Karpas-422 (cell line): ENCODE measurements around the gene RASA2. TPM values are rescaled to one million over a fixed set of nuclear protein-coding genes. Genes with fewer than 3 reads are reported as not detected.

Source experiments
- DNase-seq: peaks from one replicate; pipeline ENCODE4 v3.0.0-alpha.2; 2015
- H2AFZ ChIP-seq: fragments of 200-600 bp; sonication (generic); 2 replicates; pipeline ENCODE4 v1.6.1; 2014; ENCODE audit warnings: antibody characterized with exemption, low read length, mixed read lengths
- H3K27ac ChIP-seq: fragments of 200-600 bp; sonication (generic); 2 replicates; pipeline ENCODE4 v1.5.1; 2014; ENCODE audit warnings: mild to moderate bottlenecking, low read length, moderate library complexity
- H3K27me3 ChIP-seq: fragments of 200-600 bp; sonication (generic); 2 replicates; pipeline ENCODE4 v1.6.1; 2014; ENCODE audit warnings: low read length, mixed read lengths
- H3K36me3 ChIP-seq: fragments of 200-600 bp; sonication (generic); 2 replicates; pipeline ENCODE4 v1.6.1; 2014; ENCODE audit warnings: low read length, mixed read lengths; ENCODE audit not compliant: insufficient read depth
- H3K4me1 ChIP-seq: fragments of 200-600 bp; sonication (generic); 2 replicates; pipeline ENCODE4 v1.6.1; 2014; ENCODE audit warnings: mild to moderate bottlenecking, low read length, mixed read lengths
- H3K4me2 ChIP-seq: fragments of 200-600 bp; sonication (generic); 2 replicates; pipeline ENCODE4 v1.6.1; 2014; ENCODE audit warnings: low read length, low read depth, mild to moderate bottlenecking; ENCODE audit not compliant: poor library complexity, severe bottlenecking
- H3K4me3 ChIP-seq: fragments of 200-600 bp; sonication (generic); 2 replicates; pipeline ENCODE4 v1.5.1; 2014; ENCODE audit warnings: mild to moderate bottlenecking, antibody characterized with exemption, low read length, mixed read lengths
- H3K79me2 ChIP-seq: fragments of 200-600 bp; sonication (generic); 2 replicates; pipeline ENCODE4 v1.6.1; 2014; ENCODE audit warnings: mild to moderate bottlenecking, low read length, mixed read lengths
- H3K9ac ChIP-seq: fragments of 200-600 bp; sonication (generic); 2 replicates; pipeline ENCODE4 v1.6.0; 2014; ENCODE audit warnings: low read length
- H3K9me2 ChIP-seq: fragments of 200-600 bp; sonication (generic), shearing (Covaris generic); replicated peaks from 2 replicates; pipeline ENCODE4 v1.6.0; 2014; ENCODE audit warnings: mild to moderate bottlenecking, low read length, moderate library complexity; ENCODE audit not compliant: insufficient read depth
- H3K9me3 ChIP-seq: fragments of 300-700, 200-600 bp; sonication (generic); 2 replicates; pipeline ENCODE4 v1.6.1; 2014; ENCODE audit warnings: low read length, mixed read lengths
- H4K20me1 ChIP-seq: fragments of 200-600 bp; sonication (generic); 2 replicates; pipeline ENCODE4 v1.6.1; 2014; ENCODE audit warnings: mild to moderate bottlenecking, antibody characterized with exemption, low read length, low read depth; ENCODE audit not compliant: insufficient read depth
- total RNA-seq: library from RNA; depleted of rRNA; stranded (reverse); fragments of >200 nt; shearing (Covaris generic); gene quantifications from 2 replicates; pipeline ENCODE4 v1.2.3, GENCODE V29; 2014; ENCODE audit warnings: low replicate concordance

RASA2 gene
- total RNA-seq, 1 experiment from 2014 or later, result 27.1 TPM

DNA sequence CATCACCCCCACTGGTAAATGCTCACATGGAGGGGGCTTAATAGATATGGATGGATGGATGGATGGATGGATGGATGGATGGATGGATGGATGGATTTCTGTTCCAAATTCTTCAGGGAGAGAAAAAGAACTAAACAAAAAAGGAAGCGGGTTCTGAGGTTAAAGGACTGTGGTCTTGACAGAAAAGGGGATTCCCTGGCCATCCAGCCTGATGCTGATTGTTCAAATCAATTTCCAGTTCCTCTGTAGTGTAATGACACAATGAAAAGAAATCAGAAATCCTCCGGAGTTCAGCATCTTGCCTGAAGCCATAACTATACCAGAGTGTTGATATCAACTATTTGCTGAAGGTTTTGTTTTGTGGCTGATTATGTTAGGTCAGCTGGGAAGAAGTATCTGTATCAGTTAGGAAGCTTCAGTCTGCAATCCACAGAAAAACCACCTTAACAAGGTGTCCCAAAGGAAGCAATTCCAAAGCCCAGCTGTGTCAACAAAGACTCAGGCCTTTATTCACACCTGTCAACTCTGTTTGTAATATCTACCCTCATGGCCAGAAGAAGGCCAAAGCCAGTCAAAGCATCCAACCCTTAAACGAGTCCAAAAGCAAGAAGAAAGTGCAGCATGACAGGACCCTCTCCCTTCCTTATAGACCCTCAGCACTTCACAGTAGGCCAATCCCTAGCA lies 24.5 kb upstream of the RASA2 start:
- Histone ChIP-seq H3K4me2 (no peak overlapping the region), H3K79me2 (no peaks in the 10 kb centered on the region), H3K27ac (no peak overlapping the region), H2AFZ (no peak overlapping the region), H3K4me3 (no peak overlapping the region), H3K4me1 (peaks cover 3% of the 10 kb centered on the region; the same call in 1 of the 2 replicates), H3K9me3 (peaks cover 7% of the 10 kb centered on the region), H3K9ac (no peak overlapping the region), H4K20me1 (no peaks in the 10 kb centered on the region), H3K9me2 (no peaks in the 10 kb centered on the region), H3K36me3 (no peaks in the 10 kb centered on the region), H3K27me3 (no peaks in the 10 kb centered on the region)
- no peak for DNase-seq

DNA sequence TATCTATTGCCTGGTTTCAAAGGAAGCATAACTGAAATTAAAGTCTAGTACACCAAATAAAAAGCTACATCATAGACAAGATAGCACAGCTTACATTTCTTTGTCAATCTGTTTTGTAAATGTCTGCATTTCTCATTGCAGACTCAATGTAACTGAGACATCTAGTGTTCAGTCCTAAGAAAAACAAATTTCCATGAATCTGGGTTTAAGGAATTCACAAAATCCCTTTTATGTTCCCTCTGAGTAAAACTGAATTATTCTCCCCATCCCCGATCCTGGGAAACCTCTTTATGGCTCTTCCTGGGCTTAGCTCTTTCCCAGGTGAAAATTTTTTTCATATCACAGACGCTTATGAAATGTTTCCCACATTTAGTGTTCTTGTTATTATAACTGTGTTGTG lies 21.6 kb upstream of the RASA2 start:
- Histone ChIP-seq H3K4me3 (no peak overlapping the region), H3K9me2 (no peaks in the 10 kb centered on the region), H4K20me1 (no peaks in the 10 kb centered on the region), H3K9ac (no peak overlapping the region), H3K79me2 (no peaks in the 10 kb centered on the region), H3K4me1 (peaks cover 3% of the 10 kb centered on the region; the same call in 1 of the 2 replicates), H3K27me3 (no peaks in the 10 kb centered on the region), H2AFZ (no peak overlapping the region), H3K9me3 (peaks cover 7% of the 10 kb centered on the region), H3K36me3 (no peaks in the 10 kb centered on the region), H3K4me2 (no peak overlapping the region), H3K27ac (no peak overlapping the region)
- DNase-seq, result no peak

GRCh38 chr3:141466633-141467169 lies 20.1 kb upstream of the RASA2 start:
- Histone ChIP-seq H3K9me3 (peaks cover 7% of the 10 kb centered on the region), H3K4me3 (no peak overlapping the region), H3K9me2 (no peaks in the 10 kb centered on the region), H3K79me2 (no peaks in the 10 kb centered on the region), H2AFZ (no peak overlapping the region), H4K20me1 (no peaks in the 10 kb centered on the region), H3K27me3 (no peaks in the 10 kb centered on the region), H3K4me2 (no peak overlapping the region), H3K4me1 (no peaks in the 10 kb centered on the region), H3K9ac (no peak overlapping the region), H3K27ac (no peak overlapping the region), H3K36me3 (no peaks in the 10 kb centered on the region)
- no peak for DNase-seq

GRCh38 chr3:141469720-141470119 lies 17.1 kb upstream of the RASA2 start:
- no peaks in the 10 kb centered on the region for H3K4me1 ChIP-seq
- H3K27ac ChIP-seq, result no peak overlapping the region
- no peaks in the 10 kb centered on the region for H3K36me3 ChIP-seq
- DNase-seq, result no peak
- H3K9me3 ChIP-seq, result no peaks in the 10 kb centered on the region
- no peak overlapping the region for H3K4me3 ChIP-seq
- H3K79me2 ChIP-seq, result no peaks in the 10 kb centered on the region
- H3K4me2 ChIP-seq, result no peak overlapping the region
- no peaks in the 10 kb centered on the region for H3K27me3 ChIP-seq
- no peak overlapping the region for H2AFZ ChIP-seq
- H4K20me1 ChIP-seq, result no peaks in the 10 kb centered on the region
- no peaks in the 10 kb centered on the region for H3K9me2 ChIP-seq
- H3K9ac ChIP-seq, result no peak overlapping the region

DNA sequence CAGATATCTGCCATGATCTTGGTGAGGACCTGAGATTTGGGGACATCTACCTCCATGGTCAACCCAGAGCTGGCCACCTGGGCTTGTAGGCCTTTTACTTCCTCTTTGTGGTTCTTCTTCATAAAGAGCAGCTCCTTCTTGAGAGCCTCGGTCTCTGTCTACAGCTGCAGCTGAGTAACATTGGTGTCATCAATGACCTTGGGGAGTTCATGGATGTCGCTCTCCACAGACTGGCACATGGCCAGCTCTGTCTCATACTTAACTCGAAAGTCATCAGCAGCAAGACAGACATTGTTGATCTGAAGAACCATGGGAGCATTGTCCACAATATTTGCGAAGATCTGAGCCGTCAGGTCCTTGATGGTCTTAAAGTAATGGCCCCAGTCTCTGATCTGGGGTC lies 15.7 kb upstream of the RASA2 start:
- no peak overlapping the region for H3K27ac ChIP-seq
- H3K79me2 ChIP-seq, result no peaks in the 10 kb centered on the region
- no peaks in the 10 kb centered on the region for H3K9me2 ChIP-seq
- H3K36me3 ChIP-seq, result no peaks in the 10 kb centered on the region
- H3K27me3 ChIP-seq, result no peaks in the 10 kb centered on the region
- H2AFZ ChIP-seq, result no peak overlapping the region
- H4K20me1 ChIP-seq, result no peaks in the 10 kb centered on the region
- H3K4me3 ChIP-seq, result no peak overlapping the region
- peak; percentile 48 for DNase-seq
- no peaks in the 10 kb centered on the region for H3K4me1 ChIP-seq
- no peak overlapping the region for H3K4me2 ChIP-seq
- H3K9me3 ChIP-seq, result no peaks in the 10 kb centered on the region
- H3K9ac ChIP-seq, result no peak overlapping the region

DNA sequence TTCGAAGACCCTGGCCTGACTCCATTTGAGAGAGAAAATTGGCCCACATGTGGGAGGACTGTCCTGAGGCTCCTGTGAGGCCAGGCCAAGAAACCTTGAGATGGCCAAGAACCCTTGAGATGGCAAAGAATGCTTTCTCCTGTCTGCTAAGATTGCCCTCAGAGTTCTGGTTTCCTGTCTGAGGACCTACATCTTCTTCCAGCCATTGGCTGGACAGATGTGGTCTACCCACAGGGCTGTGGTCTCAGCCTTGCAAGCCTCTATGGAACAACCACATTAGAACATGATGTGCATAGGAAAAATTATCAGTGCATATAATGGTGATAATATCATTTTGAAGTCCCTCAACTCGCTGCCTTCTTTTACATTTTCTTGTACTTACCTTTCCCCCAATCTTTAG lies 10.8 kb upstream of the RASA2 start:
- no peaks in the 10 kb centered on the region for H3K9me3 ChIP-seq

GRCh38 chr3:141477224-141477623 lies 9.6 kb upstream of the RASA2 start:
- Histone ChIP-seq H3K4me2 (no peak overlapping the region), H3K9me3 (no peaks in the 10 kb centered on the region), H3K9me2 (no peaks in the 10 kb centered on the region), H3K4me1 (0 out of 2 replicates have a peak, but pooled peaks cover 2% of the 10 kb centered on the region), H3K4me3 (no peak overlapping the region), H3K79me2 (no peaks in the 10 kb centered on the region), H3K27me3 (no peaks in the 10 kb centered on the region), H2AFZ (no peak overlapping the region), H3K9ac (no peak overlapping the region), H4K20me1 (no peaks in the 10 kb centered on the region), H3K27ac (no peak overlapping the region), H3K36me3 (no peaks in the 10 kb centered on the region)
- no peak for DNase-seq

More for the DNA sequence above, 10.8 kb upstream of the RASA2 start:
- no peak for DNase-seq
- Histone ChIP-seq H3K4me2 (no peak overlapping the region), H3K27me3 (no peaks in the 10 kb centered on the region), H3K4me1 (0 out of 2 replicates have a peak, but pooled peaks cover 2% of the 10 kb centered on the region), H3K4me3 (no peak overlapping the region), H2AFZ (no peak overlapping the region), H3K9me2 (no peaks in the 10 kb centered on the region), H3K79me2 (no peaks in the 10 kb centered on the region), H3K9ac (no peak overlapping the region), H4K20me1 (no peaks in the 10 kb centered on the region), H3K36me3 (no peaks in the 10 kb centered on the region), H3K27ac (no peak overlapping the region)

- H3K9me2 ChIP-seq, result no peaks in the 10 kb centered on the region
- H3K27ac ChIP-seq, result no peak overlapping the region
- H3K36me3 ChIP-seq, result no peaks in the 10 kb centered on the region
- H3K9me3 ChIP-seq, result no peaks in the 10 kb centered on the region
- no peaks in the 10 kb centered on the region for H3K79me2 ChIP-seq
- H3K27me3 ChIP-seq, result no peaks in the 10 kb centered on the region
- no peak for DNase-seq
- H3K9ac ChIP-seq, result no peak overlapping the region
- 0 out of 2 replicates have a peak, but pooled peaks cover 2% of the 10 kb centered on the region for H3K4me1 ChIP-seq
- no peak overlapping the region for H3K4me3 ChIP-seq
- peak overlapping the region; percentile 14; the same call in 1 of the 2 replicates for H2AFZ ChIP-seq
- H4K20me1 ChIP-seq, result no peaks in the 10 kb centered on the region
- no peak overlapping the region for H3K4me2 ChIP-seq
Measured at GRCh38 chr3:141478139-141478538, 8.7 kb upstream of the RASA2 start.
